GM23338 (cell line): ENCODE measurements around the gene SERPINB6.

Source experiments
- CTCF ChIP-seq, 2 experiments: fragments of 200-600 bp in 1 of 2; sonication (generic) in 1 of 2; conservative IDR thresholded peaks; 2 replicates each; pipeline versions ENCODE4 v1.5.1 to v1.6.1; 2016 to 2017; ENCODE audit warnings: antibody characterized with exemption in 2 of 2, low read depth in 2 of 2, mild to moderate bottlenecking in 2 of 2, moderate library complexity in 1 of 2
- JUNB ChIP-seq: IDR thresholded peaks from one replicate; pipeline ENCODE4 v1.6.1; 2016; ENCODE audit warnings: antibody characterized with exemption; ENCODE audit not compliant: unreplicated experiment
- REST ChIP-seq: IDR thresholded peaks from one replicate; pipeline ENCODE4 v1.6.1; 2018; ENCODE audit warnings: antibody characterized with exemption; ENCODE audit not compliant: unreplicated experiment

DNA sequence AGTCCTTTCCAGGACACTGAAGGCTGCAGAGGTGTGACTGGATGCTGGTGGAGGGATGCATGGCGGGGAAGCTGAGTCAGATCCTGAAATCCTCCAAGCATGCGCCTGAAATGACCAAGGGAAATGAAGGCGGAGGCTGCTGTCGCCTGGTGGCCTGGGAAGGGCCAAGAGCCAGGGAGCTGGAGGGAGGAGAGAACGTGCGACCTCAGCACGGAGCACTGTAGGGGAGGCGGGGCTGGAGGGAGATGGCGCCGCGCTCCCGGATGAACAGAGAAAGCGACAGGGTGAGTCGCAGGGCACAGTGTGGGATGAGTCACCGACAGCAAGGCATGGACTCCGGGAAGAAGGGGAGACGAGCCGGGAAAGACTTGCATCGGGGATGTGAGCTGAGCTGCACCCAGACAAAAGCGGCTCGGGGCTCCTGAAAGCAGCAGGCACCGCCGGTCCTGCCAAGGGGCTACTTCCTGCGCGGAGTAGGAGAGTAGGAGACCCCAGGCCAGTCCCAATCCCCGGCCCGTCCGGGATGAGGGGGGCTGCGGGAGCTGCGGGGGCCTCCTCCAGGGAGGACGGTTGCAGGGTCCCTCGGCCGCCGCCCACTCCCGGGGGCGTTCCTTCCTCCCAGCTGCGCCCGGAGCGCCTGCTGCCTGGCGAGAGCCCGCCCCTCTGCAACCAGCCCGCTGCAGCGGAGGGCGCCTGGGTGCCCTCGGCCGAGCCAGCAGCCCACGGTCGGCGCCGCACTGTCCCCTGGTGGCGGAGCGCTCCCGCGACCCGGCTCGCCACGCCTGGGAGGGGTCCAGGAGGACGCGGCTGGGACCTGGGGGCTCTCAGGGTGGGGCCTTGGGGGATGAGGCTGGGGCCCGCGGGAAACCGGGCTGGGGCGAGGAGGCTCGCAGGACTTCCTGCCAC is 17.3 kb upstream of the SERPINB6 start:
- TF ChIP-seq CTCF (conservative IDR thresholded peaks at IDR 0.05; ENCODE audit: low read depth in 2 of 2) (peak; percentile 59 to 89), JUNB (no peak), REST (no peak)
